A549 (cell line): ENCODE measurements around the gene CYB5RL.

ENCODE experiments used
- CTCF ChIP-seq: fragments of >200 bp; sonication (Bioruptor Twin); formaldehyde crosslinking; IDR thresholded peaks from 3 replicates; pipeline ENCODE4 v1.5.1; 2016
- TP53 ChIP-seq: fragments of 250-450 bp; sonication (Bioruptor Pico); IDR thresholded peaks from 2 replicates; pipeline ENCODE4 v1.5.0; 2021; ENCODE audit warnings: mild to moderate bottlenecking, moderate library complexity

GRCh38 chr1:54218883-54219687 is 19.3 kb upstream of the CYB5RL start:
- no peak for TF ChIP-seq CTCF
- no peak for TF ChIP-seq TP53 (CRISPR knock-in tag)
